HepG2 (cell line): ENCODE data around the gene ZNF274. TPM values are rescaled to one million over a fixed set of nuclear protein-coding genes. Genes with fewer than 3 reads are reported as not detected.

Source experiments
- CBX1 ChIP-seq: IDR thresholded peaks from one replicate; pipeline ENCODE4 v1.6.1; 2016; ENCODE audit warnings: antibody characterized with exemption, low read depth
- FOXA1 ChIP-seq, 2 experiments: fragments of 450-650 bp in 1 of 2; sonication (generic) in 1 of 2; formaldehyde crosslinking in 1 of 2; IDR thresholded peaks; 2 replicates each; pipeline versions ENCODE4 v1.4.0 to v1.6.1; 2016 to 2020; ENCODE audit warnings: missing genetic modification reagents in 1 of 2
- FOXC1 ChIP-seq: sonication (generic); formaldehyde crosslinking; IDR thresholded peaks from 2 replicates; pipeline ENCODE4 v1.8.0; 2022; ENCODE audit warnings: mild to moderate bottlenecking, missing genetic modification reagents, borderline replicate concordance
- HMGA1 ChIP-seq: sonication (generic); formaldehyde crosslinking; conservative IDR thresholded peaks from 2 replicates; pipeline ENCODE4 v1.4.0; 2020; ENCODE audit warnings: missing genetic modification reagents
- HOXA3 ChIP-seq: sonication (generic); formaldehyde crosslinking; IDR thresholded peaks from 2 replicates; pipeline ENCODE4 v1.5.0; 2020; ENCODE audit warnings: missing genetic modification reagents
- PAF1 ChIP-seq: IDR thresholded peaks from 2 replicates; pipeline ENCODE4 v1.6.1; 2016; ENCODE audit warnings: missing genetic modification reagents, missing compliant biosample characterization
- PHF8 ChIP-seq: sonication (generic); formaldehyde crosslinking; IDR thresholded peaks from 2 replicates; pipeline ENCODE4 v1.5.0; 2020; ENCODE audit warnings: missing genetic modification reagents
- POLR2A ChIP-seq, 2 experiments: IDR thresholded peaks; 2 replicates each; pipeline ENCODE4 v1.6.1; 2011; ENCODE audit warnings: low read depth in 2 of 2, low read length in 2 of 2, mild to moderate bottlenecking in 1 of 2, moderate library complexity in 1 of 2; ENCODE audit not compliant: insufficient read depth in 1 of 2
- REPIN1 ChIP-seq: sonication (generic); formaldehyde crosslinking; IDR thresholded peaks from 2 replicates; pipeline ENCODE4 v1.8.0; 2022; ENCODE audit warnings: missing genetic modification reagents, low read depth, mild to moderate bottlenecking, borderline replicate concordance
- SALL1 ChIP-seq: sonication (generic); formaldehyde crosslinking; IDR thresholded peaks from 2 replicates; pipeline ENCODE4 v1.8.0; 2022; ENCODE audit warnings: mild to moderate bottlenecking, missing genetic modification reagents
- polyA plus RNA-seq, 8 experiments: library from polyadenylated mRNA; depleted of rRNA in 3 of 8; stranded (reverse) in 7 of 8; unstranded in 1 of 8; fragments of >200 nt; fragmentation: Illumina TruSeq in 4 of 8; extraction: Trizol in 4 of 8; gene quantifications; 2 replicates each; pipeline versions ENCODE4 v1.2.1 to v1.2.3, GENCODE V29; 2011 to 2016; ENCODE audit warnings: low read depth in 4 of 8, missing spikeins in 1 of 8, mixed read lengths in 1 of 8; ENCODE audit not compliant: insufficient read depth in 1 of 8
- total RNA-seq, 5 experiments: library from RNA; depleted of rRNA; stranded (reverse); fragments of >200 nt; fragmentation: Illumina TruSeq; extraction: Trizol; gene quantifications; 2 replicates each; pipeline ENCODE4 v1.2.3, GENCODE V29; 2016; ENCODE audit warnings: low read depth in 1 of 5
- TF ChIP-seq, protein P1 (sequence below): sonication (generic); formaldehyde crosslinking; IDR thresholded peaks from 2 replicates; pipeline ENCODE4 v1.5.1; 2020; ENCODE audit warnings: mild to moderate bottlenecking, missing genetic modification reagents
- TF ChIP-seq, protein P2 (sequence below): sonication (generic); formaldehyde crosslinking; conservative IDR thresholded peaks from 2 replicates; pipeline ENCODE4 v1.8.0; 2022; ENCODE audit warnings: mild to moderate bottlenecking, moderate library complexity, missing genetic modification reagents
- TF ChIP-seq, protein P3 (sequence below): IDR thresholded peaks from 2 replicates; pipeline ENCODE4 v1.6.1; 2016; ENCODE audit warnings: low read depth, borderline replicate concordance
- TF ChIP-seq, protein P4 (sequence below), 2 experiments: sonication (generic) in 1 of 2; formaldehyde crosslinking in 1 of 2; IDR thresholded peaks; 2 replicates each; pipeline versions ENCODE4 v1.4.0 to v1.6.1; 2016 to 2020; ENCODE audit warnings: borderline replicate concordance in 1 of 2, low read depth in 1 of 2, mild to moderate bottlenecking in 1 of 2, missing genetic modification reagents in 1 of 2
- TF ChIP-seq, protein P5 (sequence below): sonication (generic); formaldehyde crosslinking; IDR thresholded peaks from 2 replicates; pipeline ENCODE4 v1.5.1; 2020; ENCODE audit warnings: missing genetic modification reagents, mild to moderate bottlenecking, borderline replicate concordance

The ZNF274 gene
- total and polyA plus RNA-seq, 2 of the 13 experiments (the other 11 are each of a cell fraction or from before 2014, with no cell fraction given): 16.1 to 23.0 TPM

DNA sequence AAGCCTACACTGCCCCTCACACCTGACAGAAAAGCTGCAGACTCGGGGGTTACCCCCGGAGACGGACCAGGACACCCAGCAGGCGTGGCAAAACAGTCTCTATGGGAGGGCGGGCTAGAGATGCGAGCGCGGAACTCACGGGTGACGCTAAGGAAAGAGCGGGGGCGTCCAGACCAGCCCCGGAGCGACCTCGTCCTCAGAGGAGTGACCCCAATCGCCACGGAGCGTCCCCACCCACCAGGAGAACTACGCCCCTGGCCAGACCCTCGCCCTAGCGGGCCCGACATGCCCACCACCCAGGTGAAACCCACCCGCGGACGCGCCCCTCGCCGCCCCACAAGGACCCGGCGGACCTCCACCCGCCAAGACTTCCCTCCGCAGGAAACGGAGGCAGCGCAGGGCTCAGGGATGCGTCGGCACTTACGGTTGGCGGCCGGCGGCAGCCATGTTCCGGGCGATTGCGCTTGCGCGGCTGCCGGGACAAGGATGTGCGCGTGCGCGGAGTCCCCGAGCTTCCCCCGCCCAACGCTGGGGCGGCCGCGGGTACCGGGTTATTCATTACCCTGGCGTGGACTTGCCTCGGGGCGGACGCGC lies 32.4 kb upstream of the ZNF274 start, which contains the start of gene ZNF329 (continued):
- TF ChIP-seq, protein P1, sequence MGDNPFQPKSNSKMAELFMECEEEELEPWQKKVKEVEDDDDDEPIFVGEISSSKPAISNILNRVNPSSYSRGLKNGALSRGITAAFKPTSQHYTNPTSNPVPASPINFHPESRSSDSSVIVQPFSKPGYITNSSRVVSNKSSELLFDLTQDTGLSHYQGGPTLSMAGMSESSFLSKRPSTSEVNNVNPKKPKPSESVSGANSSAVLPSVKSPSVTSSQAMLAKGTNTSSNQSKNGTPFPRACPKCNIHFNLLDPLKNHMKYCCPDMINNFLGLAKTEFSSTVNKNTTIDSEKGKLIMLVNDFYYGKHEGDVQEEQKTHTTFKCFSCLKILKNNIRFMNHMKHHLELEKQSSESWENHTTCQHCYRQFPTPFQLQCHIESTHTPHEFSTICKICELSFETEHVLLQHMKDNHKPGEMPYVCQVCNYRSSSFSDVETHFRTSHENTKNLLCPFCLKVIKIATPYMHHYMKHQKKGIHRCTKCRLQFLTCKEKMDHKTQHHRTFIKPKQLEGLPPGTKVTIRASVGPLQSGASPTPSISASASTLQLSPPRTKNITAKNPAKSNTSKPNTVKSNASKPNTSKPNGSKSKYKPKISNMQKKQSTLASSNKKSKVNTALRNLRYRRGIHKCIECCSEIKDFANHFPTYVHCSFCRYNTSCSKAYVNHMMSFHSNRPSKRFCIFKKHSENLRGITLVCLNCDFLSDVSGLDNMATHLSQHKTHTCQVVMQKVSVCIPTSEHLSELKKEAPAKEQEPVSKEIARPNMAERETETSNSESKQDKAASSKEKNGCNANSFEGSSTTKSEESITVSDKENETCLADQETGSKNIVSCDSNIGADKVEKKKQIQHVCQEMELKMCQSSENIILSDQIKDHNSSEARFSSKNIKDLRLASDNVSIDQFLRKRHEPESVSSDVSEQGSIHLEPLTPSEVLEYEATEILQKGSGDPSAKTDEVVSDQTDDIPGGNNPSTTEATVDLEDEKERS (CRISPR knock-in tag): 0 out of 2 replicates have a peak, but pooled peaks have one; percentile 48
- TF ChIP-seq, protein P2, sequence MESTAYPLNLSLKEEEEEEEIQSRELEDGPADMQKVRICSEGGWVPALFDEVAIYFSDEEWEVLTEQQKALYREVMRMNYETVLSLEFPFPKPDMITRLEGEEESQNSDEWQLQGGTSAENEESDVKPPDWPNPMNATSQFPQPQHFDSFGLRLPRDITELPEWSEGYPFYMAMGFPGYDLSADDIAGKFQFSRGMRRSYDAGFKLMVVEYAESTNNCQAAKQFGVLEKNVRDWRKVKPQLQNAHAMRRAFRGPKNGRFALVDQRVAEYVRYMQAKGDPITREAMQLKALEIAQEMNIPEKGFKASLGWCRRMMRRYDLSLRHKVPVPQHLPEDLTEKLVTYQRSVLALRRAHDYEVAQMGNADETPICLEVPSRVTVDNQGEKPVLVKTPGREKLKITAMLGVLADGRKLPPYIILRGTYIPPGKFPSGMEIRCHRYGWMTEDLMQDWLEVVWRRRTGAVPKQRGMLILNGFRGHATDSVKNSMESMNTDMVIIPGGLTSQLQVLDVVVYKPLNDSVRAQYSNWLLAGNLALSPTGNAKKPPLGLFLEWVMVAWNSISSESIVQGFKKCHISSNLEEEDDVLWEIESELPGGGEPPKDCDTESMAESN (CRISPR knock-in tag): peak; percentile 62; the same call in 1 of the 2 replicates
- TF ChIP-seq FOXC1 (CRISPR knock-in tag) (no peak), HOXA3 (CRISPR knock-in tag) (peak; percentile 34; the same call in 1 of the 2 replicates), CBX1 (no peak), PHF8 (peak; percentile 74), REPIN1 (CRISPR knock-in tag) (peak; percentile 46; the same call in 1 of the 2 replicates), FOXA1 (IDR thresholded peaks at IDR 0.05) (no peak), FOXA1 (CRISPR knock-in tag; IDR thresholded peaks at IDR 0.05) (no peak), PAF1 (CRISPR knock-in tag) (no peak), SALL1 (CRISPR knock-in tag) (0 out of 2 replicates have a peak, but pooled peaks have one; percentile 17), HMGA1 (CRISPR knock-in tag) (no peak), POLR2A (IDR thresholded peaks at IDR 0.05; ENCODE audit: insufficient read depth in 1 of 2, low read depth in 2 of 2, low read length in 2 of 2) (peak; percentile 46 to 63; a peak in 3 of 4 replicates)
- TF ChIP-seq, protein P3, sequence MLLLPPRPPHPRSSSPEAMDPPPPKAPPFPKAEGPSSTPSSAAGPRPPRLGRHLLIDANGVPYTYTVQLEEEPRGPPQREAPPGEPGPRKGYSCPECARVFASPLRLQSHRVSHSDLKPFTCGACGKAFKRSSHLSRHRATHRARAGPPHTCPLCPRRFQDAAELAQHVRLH: 0 out of 2 replicates have a peak, but pooled peaks have one; percentile 33
- TF ChIP-seq, protein P4, sequence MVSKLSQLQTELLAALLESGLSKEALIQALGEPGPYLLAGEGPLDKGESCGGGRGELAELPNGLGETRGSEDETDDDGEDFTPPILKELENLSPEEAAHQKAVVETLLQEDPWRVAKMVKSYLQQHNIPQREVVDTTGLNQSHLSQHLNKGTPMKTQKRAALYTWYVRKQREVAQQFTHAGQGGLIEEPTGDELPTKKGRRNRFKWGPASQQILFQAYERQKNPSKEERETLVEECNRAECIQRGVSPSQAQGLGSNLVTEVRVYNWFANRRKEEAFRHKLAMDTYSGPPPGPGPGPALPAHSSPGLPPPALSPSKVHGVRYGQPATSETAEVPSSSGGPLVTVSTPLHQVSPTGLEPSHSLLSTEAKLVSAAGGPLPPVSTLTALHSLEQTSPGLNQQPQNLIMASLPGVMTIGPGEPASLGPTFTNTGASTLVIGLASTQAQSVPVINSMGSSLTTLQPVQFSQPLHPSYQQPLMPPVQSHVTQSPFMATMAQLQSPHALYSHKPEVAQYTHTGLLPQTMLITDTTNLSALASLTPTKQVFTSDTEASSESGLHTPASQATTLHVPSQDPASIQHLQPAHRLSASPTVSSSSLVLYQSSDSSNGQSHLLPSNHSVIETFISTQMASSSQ (IDR thresholded peaks at IDR 0.05; ENCODE audit: low read depth): peak; percentile 45; the same call in 1 of the 2 replicates
- TF ChIP-seq, protein P4 (CRISPR knock-in tag; IDR thresholded peaks at IDR 0.05; ENCODE audit: borderline replicate concordance): peak; percentile 62
- TF ChIP-seq, protein P5, sequence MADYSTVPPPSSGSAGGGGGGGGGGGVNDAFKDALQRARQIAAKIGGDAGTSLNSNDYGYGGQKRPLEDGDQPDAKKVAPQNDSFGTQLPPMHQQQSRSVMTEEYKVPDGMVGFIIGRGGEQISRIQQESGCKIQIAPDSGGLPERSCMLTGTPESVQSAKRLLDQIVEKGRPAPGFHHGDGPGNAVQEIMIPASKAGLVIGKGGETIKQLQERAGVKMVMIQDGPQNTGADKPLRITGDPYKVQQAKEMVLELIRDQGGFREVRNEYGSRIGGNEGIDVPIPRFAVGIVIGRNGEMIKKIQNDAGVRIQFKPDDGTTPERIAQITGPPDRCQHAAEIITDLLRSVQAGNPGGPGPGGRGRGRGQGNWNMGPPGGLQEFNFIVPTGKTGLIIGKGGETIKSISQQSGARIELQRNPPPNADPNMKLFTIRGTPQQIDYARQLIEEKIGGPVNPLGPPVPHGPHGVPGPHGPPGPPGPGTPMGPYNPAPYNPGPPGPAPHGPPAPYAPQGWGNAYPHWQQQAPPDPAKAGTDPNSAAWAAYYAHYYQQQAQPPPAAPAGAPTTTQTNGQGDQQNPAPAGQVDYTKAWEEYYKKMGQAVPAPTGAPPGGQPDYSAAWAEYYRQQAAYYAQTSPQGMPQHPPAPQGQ: no peak
